ENCODE data around the gene RPA3.

DNA sequence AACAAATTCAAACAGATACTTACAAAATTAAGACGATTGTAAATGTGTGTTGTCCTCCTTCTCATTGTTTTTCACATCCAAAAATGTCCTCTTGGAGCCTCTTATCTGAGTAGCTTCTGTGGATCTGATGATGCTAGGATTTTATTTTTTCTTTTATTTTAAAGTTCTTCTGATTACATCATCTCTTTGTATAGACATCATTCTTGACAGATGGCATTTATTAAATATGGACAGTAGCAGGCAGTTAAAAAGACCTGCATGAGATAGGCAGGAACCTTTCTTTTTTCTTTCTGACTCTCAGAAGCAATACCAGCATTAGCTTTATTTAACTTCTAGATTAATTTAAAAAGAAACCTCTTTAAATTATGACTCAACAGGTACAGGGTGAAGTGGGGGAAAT, at the start of gene RPA3:
- TF ChIP-seq REST (IDR thresholded peaks at IDR 0.05; ENCODE audit: insufficient replicate concordance, low read depth) (no peak), POLR2AphosphoS5 (IDR thresholded peaks at IDR 0.05; ENCODE audit: low read depth) (no peak), CTCF (IDR thresholded peaks at IDR 0.05; ENCODE audit: insufficient read depth, low read length) (no peak), SPI1 (IDR thresholded peaks at IDR 0.05; ENCODE audit: borderline replicate concordance, low read depth) (no peak)

Measured in HL-60 (cell line).